Stimulated activated CD8-positive, alpha-beta memory T cell treated with anti-CD3 and anti-CD28 coated beads, Interleukin-15, amount 100 ng/mL, for 4 hours (primary cell): ENCODE data around the gene RAB11FIP3.
A peak's percentile ranks its signal among the peaks of the same experiment; 100 is the strongest.

Source experiments
- DNase-seq, 2 donors: peaks; one replicate each; pipeline ENCODE4 v3.0.0-alpha.2; 2020; ENCODE audit warnings: low read depth in 2 of 2

Gene RAB11FIP3

GRCh38 chr16:567373-568256, 142.2 kb downstream of the RAB11FIP3 start:
- no peak for DNase-seq

- no peak for DNase-seq
Observed at GRCh38 chr16:568401-569258, 143.2 kb downstream of the RAB11FIP3 start.

- peak in 1 of 2 donors; percentile 50 for DNase-seq
Observed at GRCh38 chr16:569445-570254, 144.2 kb downstream of the RAB11FIP3 start, which contains the start of gene PIGQ. TSS of gene PIGQ (plus strand) at chr16:569968. CDS start at chr16:574075, 4,107 bp downstream.
